ENCODE results near the gene CBX2. TPM values are rescaled to one million over a fixed set of nuclear protein-coding genes. Genes with fewer than 3 reads are reported as not detected.
A peak's percentile ranks its signal among the peaks of the same experiment; 100 is the strongest.

The CBX2 gene
- total and polyA plus RNA-seq, 12 donors, result 0.06 to 3.4 (median 0.82) TPM

DNA sequence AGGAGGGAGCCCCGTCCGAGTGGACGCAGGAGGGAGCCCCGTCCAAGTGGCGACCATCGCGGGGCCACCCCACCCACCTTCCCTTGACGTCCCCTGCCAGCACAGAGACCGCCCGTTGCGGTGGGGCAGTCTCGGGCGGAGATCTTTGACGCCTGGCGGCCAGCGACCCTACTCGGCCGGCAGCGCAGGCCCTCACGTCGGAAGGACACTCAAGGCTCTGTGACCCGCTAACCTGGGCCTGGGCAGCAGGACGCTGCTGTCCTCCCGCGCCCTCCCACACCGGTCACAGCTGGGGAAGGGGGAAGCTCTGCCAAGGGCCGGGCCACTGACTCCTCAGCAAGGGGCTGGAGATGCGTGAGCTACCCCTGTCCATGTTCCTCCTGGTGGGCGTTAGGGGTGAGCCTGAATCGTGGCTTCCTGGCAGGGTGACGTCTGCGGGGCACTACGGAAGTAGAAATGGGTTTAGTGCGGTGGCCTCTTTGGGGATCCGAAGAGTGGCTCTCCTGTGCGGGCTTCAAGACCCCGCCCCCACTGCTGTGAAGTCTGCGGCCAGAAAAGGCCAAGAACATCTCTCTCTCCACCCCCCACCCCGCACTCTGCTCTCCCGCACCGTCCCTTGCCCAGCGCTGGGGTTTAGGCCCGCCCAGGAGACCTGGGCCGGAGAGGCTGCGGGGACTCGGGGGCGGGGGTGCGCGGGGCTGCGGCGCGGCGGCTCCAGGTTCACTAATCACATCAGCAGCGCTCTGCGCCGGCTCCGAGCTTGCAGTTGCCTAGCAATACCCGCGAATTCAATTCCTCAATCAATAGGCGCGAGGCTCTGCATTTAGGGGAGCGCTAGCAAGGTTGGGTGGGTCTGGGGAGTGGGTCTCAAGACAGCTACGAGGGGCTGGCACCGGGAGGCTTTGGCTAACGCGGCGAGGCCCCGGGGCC lies 13.1 kb downstream of the CBX2 start:
- H3K27me3 ChIP-seq, result peaks cover 71% of the 10 kb centered on the region
- H3K36me3 ChIP-seq (replicated peaks in 1 of 2), result no peaks in the 10 kb centered on the region
- peaks cover 0 to 9% of the 10 kb centered on the region in 2 donors for H3K4me1 ChIP-seq (replicated peaks in 1 of 2)
- H3K9me3 ChIP-seq (replicated peaks in 1 of 3), result no peaks in the 10 kb centered on the region
- H3K27ac ChIP-seq, result no peak overlapping the region
- intact Hi-C loops (cut with DNase I), result loop anchor here (5.0 kb wide), 2 partner anchors 126 to 201 kb away; no protein-coding TSS in a partner anchor
- peak in 1 of 7 donors; percentile 18 for DNase-seq
- TF ChIP-seq, protein P1, sequence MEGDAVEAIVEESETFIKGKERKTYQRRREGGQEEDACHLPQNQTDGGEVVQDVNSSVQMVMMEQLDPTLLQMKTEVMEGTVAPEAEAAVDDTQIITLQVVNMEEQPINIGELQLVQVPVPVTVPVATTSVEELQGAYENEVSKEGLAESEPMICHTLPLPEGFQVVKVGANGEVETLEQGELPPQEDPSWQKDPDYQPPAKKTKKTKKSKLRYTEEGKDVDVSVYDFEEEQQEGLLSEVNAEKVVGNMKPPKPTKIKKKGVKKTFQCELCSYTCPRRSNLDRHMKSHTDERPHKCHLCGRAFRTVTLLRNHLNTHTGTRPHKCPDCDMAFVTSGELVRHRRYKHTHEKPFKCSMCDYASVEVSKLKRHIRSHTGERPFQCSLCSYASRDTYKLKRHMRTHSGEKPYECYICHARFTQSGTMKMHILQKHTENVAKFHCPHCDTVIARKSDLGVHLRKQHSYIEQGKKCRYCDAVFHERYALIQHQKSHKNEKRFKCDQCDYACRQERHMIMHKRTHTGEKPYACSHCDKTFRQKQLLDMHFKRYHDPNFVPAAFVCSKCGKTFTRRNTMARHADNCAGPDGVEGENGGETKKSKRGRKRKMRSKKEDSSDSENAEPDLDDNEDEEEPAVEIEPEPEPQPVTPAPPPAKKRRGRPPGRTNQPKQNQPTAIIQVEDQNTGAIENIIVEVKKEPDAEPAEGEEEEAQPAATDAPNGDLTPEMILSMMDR (IDR thresholded peaks at IDR 0.05), result no peak
- no peak for TF ChIP-seq POLR2A (IDR thresholded peaks at IDR 0.05)
- H3K4me3 ChIP-seq, result no peak overlapping the region
- WGBS, 4 donors, result 5 to 11% (median 8%) methylated on average over 16 to 68 of the region's 68 CpGs

DNA sequence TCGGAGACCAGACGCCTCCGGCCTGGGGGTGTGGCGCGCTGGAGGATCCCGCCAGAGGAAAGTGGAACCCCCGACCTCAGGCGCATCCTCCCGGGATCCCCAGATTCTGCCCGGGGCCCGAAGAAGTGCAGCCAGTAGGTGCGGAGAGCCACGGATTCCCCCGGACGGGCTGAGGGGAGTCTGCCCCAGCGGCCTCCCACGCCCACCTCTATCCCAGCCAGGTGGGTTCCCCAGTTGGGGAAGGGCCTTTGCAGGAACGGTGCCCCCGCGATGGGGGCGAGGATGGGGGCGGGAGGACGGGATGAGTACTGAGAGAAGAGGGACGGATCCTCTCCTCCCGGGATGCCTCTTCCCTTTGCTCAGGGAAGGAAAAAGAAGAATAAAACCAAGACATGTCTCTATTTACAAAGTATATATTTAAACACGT lies 13.8 kb downstream of the CBX2 start:
- Histone ChIP-seq H3K4me3 (no peak overlapping the region), H3K27ac (no peak overlapping the region), H3K36me3 (replicated peaks in 1 of 2) (no peaks in the 10 kb centered on the region), H3K4me1 (replicated peaks in 1 of 2) (peaks cover 0 to 14% of the 10 kb centered on the region in 2 donors), H3K27me3 (peaks cover 66% of the 10 kb centered on the region), H3K9me3 (replicated peaks in 1 of 3) (no peaks in the 10 kb centered on the region)
- intact Hi-C loops (cut with DNase I), result loop anchor here (5.0 kb wide), 2 partner anchors 126 to 201 kb away; no protein-coding TSS in a partner anchor
- WGBS, 4 donors, result 8 to 13% (median 10%) methylated on average over 16 to 26 of the region's 26 CpGs
- DNase-seq, result peak in 1 of 7 donors; percentile 14
- TF ChIP-seq, protein P1 (IDR thresholded peaks at IDR 0.05), result no peak
- TF ChIP-seq POLR2A (IDR thresholded peaks at IDR 0.05), result no peak

DNA sequence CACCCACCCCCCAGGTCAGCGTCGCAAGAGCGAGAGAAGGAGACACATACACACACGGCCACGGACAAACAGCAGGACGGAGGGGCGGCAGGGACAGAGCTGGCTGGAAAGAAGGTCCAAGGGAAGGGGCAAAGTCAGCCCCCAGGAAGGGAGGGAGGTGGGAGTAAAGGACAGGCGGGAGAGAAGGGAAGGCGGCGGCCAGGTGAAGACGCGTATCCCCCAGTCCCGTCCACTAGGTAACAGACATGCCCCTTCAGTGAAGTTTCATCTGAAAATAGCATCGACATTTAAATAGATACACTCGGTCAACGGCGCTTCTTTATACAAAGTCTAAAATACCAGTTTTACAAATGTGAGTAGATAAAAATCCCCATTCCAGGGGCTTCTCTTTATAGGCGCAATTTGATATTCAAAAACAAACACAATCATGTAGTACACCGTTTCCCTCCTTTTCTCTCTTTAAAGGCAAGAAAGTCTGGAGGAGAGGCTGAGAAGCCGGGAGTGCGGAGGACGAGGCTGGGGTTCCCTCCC lies 14.5 kb downstream of the CBX2 start:
- no peak overlapping the region for H3K4me3 ChIP-seq
- peaks cover 60% of the 10 kb centered on the region for H3K27me3 ChIP-seq

More for the DNA sequence above, 14.5 kb downstream of the CBX2 start:
- intact Hi-C loops (cut with DNase I), result loop anchor here (5.0 kb wide), 2 partner anchors 125 to 200 kb away; no protein-coding TSS in a partner anchor
- TF ChIP-seq, protein P1 (IDR thresholded peaks at IDR 0.05), result no peak
- TF ChIP-seq POLR2A (IDR thresholded peaks at IDR 0.05), result no peak
- 24 to 40% (median 27%) methylated on average over 22 of the region's 22 CpGs for WGBS, 4 donors
- Histone ChIP-seq H3K36me3 (replicated peaks in 1 of 2) (no peaks in the 10 kb centered on the region), H3K9me3 (replicated peaks in 1 of 3) (no peaks in the 10 kb centered on the region), H3K4me1 (replicated peaks in 1 of 2) (peaks cover 0 to 14% of the 10 kb centered on the region in 2 donors), H3K27ac (no peak overlapping the region)
- no peak for DNase-seq
